K562 (cell line): Measurements from ENCODE around the gene TMEM243. TPM values are rescaled to one million over a fixed set of nuclear protein-coding genes. Genes with fewer than 3 reads are reported as not detected.
"Not testable (repeated sequence)": the region's sequence is repeated elsewhere in the genome, so short reads cannot be mapped to it uniquely, and the experiment has no call there.

ENCODE experiments used
- ATAC-seq: fragments of 200-7000 bp; cut with Tn5 transposase; 3 replicates; pipeline ENCODE4 v1.9.1; 2020; ENCODE audit warnings: moderate library complexity
- BruUV-seq: library from RNA; stranded (reverse); fragments of 400-500 nt; replicated peaks from 2 replicates; lab custom pipeline; 2021; lab: Mats Ljungman, UMichigan
- CTCF ChIA-PET: fragments of 300-600 bp; formaldehyde crosslinking; extraction: SDS; loops from one replicate; lab custom pipeline; 2021; ENCODE audit warnings: low intra/inter-chr PET ratio; lab: Yijun Ruan, JAX
- POLR2A ChIA-PET: fragments of 300-600, 350-650 bp; sonication (Branson Sonifier 250); formaldehyde crosslinking; extraction: SDS; loops from one replicate; lab custom pipeline; 2021; ENCODE audit warnings: antibody characterized with exemption, inconsistent platforms; lab: Yijun Ruan, JAX
- DNase-seq, 4 experiments: peaks; one replicate each; pipeline versions ENCODE4 v3.0.0 to v3.0.0-alpha.2; 2011 to 2018; ENCODE audit warnings: low spot score in 3 of 4, mixed read lengths in 3 of 4; ENCODE audit errors: extremely low read depth in 1 of 4
- FAIRE-seq: peaks from 2 replicates; lab custom pipeline; 2011; peaks lifted over from hg19 to GRCh38; lab: Jason Lieb, UNC
- H2AFZ ChIP-seq: 2 replicates; pipeline ENCODE4 v1.6.0; 2011; ENCODE audit warnings: low read depth, low read length, control low read depth, inconsistent platforms
- H3K27ac ChIP-seq: fragments of 200-600 bp; 3 replicates; pipeline ENCODE4 v1.8.0; 2011; ENCODE audit warnings: low read depth, mild to moderate bottlenecking, control low read depth, inconsistent platforms, low read length, moderate library complexity, mixed read lengths; ENCODE audit errors: extremely low read depth
- H3K27me3 ChIP-seq, 2 experiments: fragments of 300-600 bp in 1 of 2; 2 replicates in 1 of 2; 3 replicates in 1 of 2; pipeline versions ENCODE4 v1.6.0 to v1.8.0; 2011; ENCODE audit warnings: inconsistent platforms in 2 of 2, low read length in 2 of 2, mild to moderate bottlenecking in 1 of 2, mixed read lengths in 1 of 2, moderate library complexity in 1 of 2; ENCODE audit not compliant: control insufficient read depth in 2 of 2, insufficient read depth in 2 of 2
- H3K36me3 ChIP-seq: fragments of 300-600 bp; 3 replicates; pipeline ENCODE4 v1.8.0; 2011; ENCODE audit warnings: mild to moderate bottlenecking, low read length, inconsistent platforms; ENCODE audit not compliant: control insufficient read depth, insufficient read depth
- H3K4me1 ChIP-seq, 2 experiments: fragments of 200-600 bp in 1 of 2; replicated peaks in 1 of 2; 2 replicates in 1 of 2; 3 replicates in 1 of 2; pipeline versions ENCODE4 v1.5.1 to v1.8.0; 2011; ENCODE audit warnings: inconsistent platforms in 2 of 2, low read length in 2 of 2, mild to moderate bottlenecking in 1 of 2, mixed read lengths in 1 of 2, moderate library complexity in 1 of 2; ENCODE audit not compliant: control insufficient read depth in 2 of 2, insufficient read depth in 2 of 2
- H3K4me2 ChIP-seq: 2 replicates; pipeline ENCODE4 v1.6.1; 2011; ENCODE audit warnings: low read length, control low read depth, inconsistent platforms, mixed read lengths; ENCODE audit not compliant: insufficient read depth
- H3K4me3 ChIP-seq: fragments of 200-600 bp; sonication (generic), shearing (Covaris generic); 2 replicates; pipeline ENCODE4 v1.5.1; 2016; ENCODE audit warnings: control low read depth, inconsistent platforms
- H3K79me2 ChIP-seq: fragments of 200-600 bp; 3 replicates; pipeline ENCODE4 v1.8.0; 2011; ENCODE audit warnings: low read length, inconsistent platforms; ENCODE audit not compliant: control insufficient read depth, insufficient read depth
- H3K9ac ChIP-seq, 2 experiments: 2 replicates each; pipeline versions ENCODE4 v1.6.0 to v1.6.1; 2011; ENCODE audit warnings: low read depth in 2 of 2, low read length in 2 of 2, control low read depth in 1 of 2, inconsistent platforms in 1 of 2, mild to moderate bottlenecking in 1 of 2, mixed read lengths in 1 of 2; ENCODE audit not compliant: insufficient read depth in 1 of 2
- H3K9me1 ChIP-seq: one replicate; pipeline ENCODE4 v1.6.0; 2011; ENCODE audit warnings: inconsistent platforms, mild to moderate bottlenecking, low read length, moderate library complexity; ENCODE audit not compliant: control insufficient read depth, insufficient read depth
- H3K9me3 ChIP-seq: replicated peaks from 2 replicates; pipeline ENCODE4 v1.5.1; 2011; ENCODE audit warnings: low read depth, low read length, inconsistent platforms; ENCODE audit not compliant: control insufficient read depth, insufficient read depth
- H4K20me1 ChIP-seq: replicated peaks from 2 replicates; pipeline ENCODE4 v1.6.1; 2011; ENCODE audit warnings: low read length, inconsistent platforms, mixed read lengths; ENCODE audit not compliant: control insufficient read depth, insufficient read depth
- CBX5 ChIP-seq: IDR thresholded peaks from 2 replicates; pipeline ENCODE4 v1.6.1; 2014; ENCODE audit warnings: low read depth, borderline replicate concordance
- TEAD4 ChIP-seq, 2 experiments: sonication (generic) in 1 of 2; formaldehyde crosslinking in 1 of 2; IDR thresholded peaks; 2 replicates each; pipeline versions ENCODE4 v1.6.1 to v1.8.0; 2012 to 2022; ENCODE audit warnings: borderline replicate concordance in 1 of 2, inconsistent platforms in 1 of 2, low read length in 1 of 2, mild to moderate bottlenecking in 1 of 2, missing genetic modification reagents in 1 of 2
- TRIM28 ChIP-seq: fragments of 450-650 bp; IDR thresholded peaks from 2 replicates; pipeline ENCODE4 v1.6.1; 2017
- WGBS: fragments of 100-300 bp; shearing (Covaris generic); methylation state at CpG from one replicate; pipeline ENCODE4 v1.1.6; 2016; ENCODE audit warnings: low coverage, mixed read lengths; ENCODE audit not compliant: insufficient coverage; ENCODE audit errors: missing lambda C conversion rate; 5-methylcytosine and 5-hydroxymethylcytosine counted together
- in situ Hi-C: fragments of 300-500 bp; cut with MboI; formaldehyde crosslinking; loops from 4 replicates; pipeline ENCODE4 v1.15.0; 2018; ENCODE audit warnings: inconsistent platforms, mixed read lengths
- intact Hi-C: fragments of 100-400 bp; cut with micrococcal nuclease; formaldehyde crosslinking; loops from 2 replicates; pipeline ENCODE4 v1.14.2; 2022
- polyA plus RNA-seq, 8 experiments: library from polyadenylated mRNA; depleted of rRNA in 4 of 8; stranded (reverse) in 5 of 8; unstranded in 3 of 8; fragments of >200 nt; fragmentation: Nextera tagmentation in 2 of 8; fragmentation: Illumina TruSeq in 1 of 8; extraction: Ambion mirVana in 2 of 8; extraction: Trizol in 1 of 8; gene quantifications; 2 replicates each; pipeline versions ENCODE4 v1.2.1 to v1.2.3, GENCODE V29; 2011 to 2014; ENCODE audit warnings: inconsistent platforms in 1 of 8, missing spikeins in 1 of 8
- total RNA-seq, 7 experiments: library from RNA; depleted of rRNA in 6 of 7; stranded (reverse); fragments of >200 nt in 6 of 7; fragmentation: Illumina TruSeq in 2 of 7; extraction: Trizol in 2 of 7; gene quantifications; 2 replicates each; pipeline versions ENCODE4 v1.2.1 to v1.2.3, GENCODE V29; 2011 to 2021; ENCODE audit warnings: low replicate concordance in 1 of 7
- TF ChIP-seq, protein P1 (sequence below): IDR thresholded peaks from 2 replicates; pipeline ENCODE4 v1.6.1; 2014; ENCODE audit warnings: antibody characterized with exemption
- TF ChIP-seq, protein P2 (sequence below): fragments of 450-650 bp; IDR thresholded peaks from 2 replicates; pipeline ENCODE4 v1.6.1; 2018; ENCODE audit warnings: mild to moderate bottlenecking, low read depth; ENCODE audit not compliant: partially characterized antibody

TMEM243 gene
- total and polyA plus RNA-seq, 9 of the 15 experiments (the other 6 are each of a cell fraction or from before 2014, with no cell fraction given), result 3.9 to 8.6 (median 6.1) TPM

DNA sequence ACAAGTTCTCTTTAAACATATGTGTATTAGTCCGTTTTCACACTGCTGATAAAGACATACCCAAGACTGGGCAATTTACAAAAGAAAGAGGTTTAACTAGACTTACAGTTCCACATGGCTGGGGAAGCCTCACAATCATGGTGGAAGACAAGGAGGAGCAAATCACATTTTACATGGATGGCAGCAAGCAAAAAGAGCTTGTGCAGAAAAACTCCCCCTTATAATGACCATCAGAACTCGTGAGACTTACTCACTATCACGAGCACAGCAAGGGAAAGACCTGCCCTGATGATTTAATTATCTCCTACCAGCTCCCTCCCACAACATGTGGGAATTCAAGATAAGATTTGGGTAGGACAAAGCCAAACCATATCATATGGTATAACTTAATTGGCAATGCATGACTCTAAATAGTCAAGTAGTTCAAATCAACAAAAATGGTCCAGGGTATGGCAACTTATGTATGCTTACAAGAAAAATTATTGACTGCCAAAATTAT lies 34.1 kb upstream of the TMEM243 start (continued):
- TF ChIP-seq, protein P1, sequence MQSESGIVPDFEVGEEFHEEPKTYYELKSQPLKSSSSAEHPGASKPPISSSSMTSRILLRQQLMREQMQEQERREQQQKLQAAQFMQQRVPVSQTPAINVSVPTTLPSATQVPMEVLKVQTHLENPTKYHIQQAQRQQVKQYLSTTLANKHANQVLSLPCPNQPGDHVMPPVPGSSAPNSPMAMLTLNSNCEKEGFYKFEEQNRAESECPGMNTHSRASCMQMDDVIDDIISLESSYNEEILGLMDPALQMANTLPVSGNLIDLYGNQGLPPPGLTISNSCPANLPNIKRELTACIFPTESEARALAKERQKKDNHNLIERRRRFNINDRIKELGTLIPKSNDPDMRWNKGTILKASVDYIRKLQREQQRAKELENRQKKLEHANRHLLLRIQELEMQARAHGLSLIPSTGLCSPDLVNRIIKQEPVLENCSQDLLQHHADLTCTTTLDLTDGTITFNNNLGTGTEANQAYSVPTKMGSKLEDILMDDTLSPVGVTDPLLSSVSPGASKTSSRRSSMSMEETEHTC, result 0 out of 2 replicates have a peak, but pooled peaks have one; percentile 36
- TF ChIP-seq TEAD4 (IDR thresholded peaks at IDR 0.05; ENCODE audit: low read length) (peak; percentile 76), TEAD4 (CRISPR knock-in tag; IDR thresholded peaks at IDR 0.05; ENCODE audit: borderline replicate concordance) (no peak)

DNA sequence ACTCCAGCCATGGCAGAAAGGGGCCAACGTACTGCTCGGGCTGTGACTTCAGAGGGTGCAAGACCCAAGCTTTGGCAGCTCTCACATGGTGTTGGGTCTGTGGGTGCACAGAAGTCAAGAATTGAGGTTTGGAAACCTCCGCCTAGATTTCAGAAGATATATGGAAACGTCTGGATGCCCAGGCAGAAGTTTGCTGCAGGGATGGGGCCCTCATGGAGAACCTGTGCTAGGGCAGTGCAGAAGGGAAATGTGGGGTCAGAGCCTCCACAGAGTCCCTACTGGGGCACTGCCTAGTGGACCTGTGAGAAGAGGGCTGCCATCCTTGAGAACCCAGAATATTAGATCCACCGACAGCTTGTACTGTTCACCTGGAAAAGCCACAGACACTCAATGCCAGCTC lies 26.1 kb upstream of the TMEM243 start:
- TF ChIP-seq, protein P2, sequence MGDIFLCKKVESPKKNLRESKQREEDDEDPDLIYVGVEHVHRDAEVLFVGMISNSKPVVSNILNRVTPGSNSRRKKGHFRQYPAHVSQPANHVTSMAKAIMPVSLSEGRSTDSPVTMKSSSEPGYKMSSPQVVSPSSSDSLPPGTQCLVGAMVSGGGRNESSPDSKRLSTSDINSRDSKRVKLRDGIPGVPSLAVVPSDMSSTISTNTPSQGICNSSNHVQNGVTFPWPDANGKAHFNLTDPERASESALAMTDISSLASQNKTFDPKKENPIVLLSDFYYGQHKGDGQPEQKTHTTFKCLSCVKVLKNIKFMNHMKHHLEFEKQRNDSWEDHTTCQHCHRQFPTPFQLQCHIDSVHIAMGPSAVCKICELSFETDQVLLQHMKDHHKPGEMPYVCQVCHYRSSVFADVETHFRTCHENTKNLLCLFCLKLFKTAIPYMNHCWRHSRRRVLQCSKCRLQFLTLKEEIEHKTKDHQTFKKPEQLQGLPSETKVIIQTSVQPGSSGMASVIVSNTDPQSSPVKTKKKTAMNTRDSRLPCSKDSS, result peak; percentile 17
- TF ChIP-seq CBX5 (peak; percentile 82; the same call in 1 of the 2 replicates), TRIM28 (peak; percentile 64; the same call in 1 of the 2 replicates)
- H3K27me3 ChIP-seq, CTCF ChIA-PET, BruUV-seq, H3K4me2 ChIP-seq, H3K36me3 ChIP-seq, H3K4me3 ChIP-seq, H3K27ac ChIP-seq, H3K9me1 ChIP-seq, intact Hi-C loops, H2AFZ ChIP-seq, DNase-seq, FAIRE-seq, H3K9me3 ChIP-seq, in situ Hi-C loops, H3K4me1 ChIP-seq, H3K9ac ChIP-seq, H4K20me1 ChIP-seq, H3K79me2 ChIP-seq, POLR2A ChIA-PET, ATAC-seq: not testable (repeated sequence)
- 3% methylated on average over 5 of the region's 5 CpGs for WGBS
